SK-N-SH (cell line): ENCODE data around the gene COCH. TPM values are rescaled to one million over a fixed set of nuclear protein-coding genes. Genes with fewer than 3 reads are reported as not detected.

Experiments used
- CTCF ChIA-PET: fragments of 300-600, 350-600 bp; formaldehyde crosslinking; extraction: SDS; loops from one replicate; lab custom pipeline; 2021; lab: Yijun Ruan, JAX
- POLR2A ChIA-PET: fragments of 350-600 bp; sonication (Branson Sonifier 250); formaldehyde crosslinking; extraction: SDS; loops from one replicate; lab custom pipeline; 2020; ENCODE audit warnings: antibody characterized with exemption, inconsistent platforms; lab: Yijun Ruan, JAX
- DNase-seq: peaks from one replicate; pipeline ENCODE4 v3.0.0; 2012
- H2AFZ ChIP-seq: fragments of 200-600 bp; sonication (generic); 2 replicates; pipeline ENCODE4 v1.8.1; 2016; ENCODE audit warnings: antibody characterized with exemption, mild to moderate bottlenecking, low read depth
- H3F3A ChIP-seq: fragments of 200-600 bp; sonication (generic); replicated peaks from 2 replicates; pipeline ENCODE3; 2016; ENCODE audit warnings: antibody characterized with exemption, mild to moderate bottlenecking; ENCODE audit not compliant: insufficient read depth
- H3K27ac ChIP-seq, 2 experiments: fragments of 200-500 bp in 1 of 2; fragments of 200-600 bp in 1 of 2; sonication (Bioruptor generic) in 1 of 2; sonication (generic), shearing (Covaris generic) in 1 of 2; 2 replicates each; pipeline versions ENCODE4 v1.5.1 to v1.6.1; 2014 to 2016; ENCODE audit warnings: low read depth in 2 of 2, inconsistent platforms in 1 of 2, low read length in 1 of 2, mild to moderate bottlenecking in 1 of 2, mixed read lengths in 1 of 2
- H3K27me3 ChIP-seq: fragments of 200-600 bp; sonication (generic), shearing (Covaris generic); 2 replicates; pipeline ENCODE4 v1.6.1; 2016; ENCODE audit warnings: mixed run types; ENCODE audit not compliant: insufficient read depth
- H3K36me3 ChIP-seq, 2 experiments: fragments of 200-500 bp in 1 of 2; fragments of 200-600 bp in 1 of 2; sonication (Bioruptor generic) in 1 of 2; sonication (generic) in 1 of 2; replicated peaks in 1 of 2; 2 replicates each; pipeline versions ENCODE3 to v1.5.1; 2014 to 2016; ENCODE audit warnings: low read length in 1 of 2, mild to moderate bottlenecking in 1 of 2; ENCODE audit not compliant: insufficient read depth in 2 of 2, control insufficient read depth in 1 of 2
- H3K4me1 ChIP-seq, 2 experiments: fragments of 200-500 bp in 1 of 2; fragments of 200-600 bp in 1 of 2; sonication (Bioruptor generic) in 1 of 2; sonication (generic), shearing (Covaris generic) in 1 of 2; 2 replicates each; pipeline versions ENCODE4 v1.5.1 to v1.6.1; 2014 to 2016; ENCODE audit warnings: low read depth in 1 of 2, low read length in 1 of 2, mixed run types in 1 of 2; ENCODE audit not compliant: insufficient read depth in 2 of 2, control insufficient read depth in 1 of 2
- H3K4me2 ChIP-seq: fragments of 200-600 bp; sonication (generic), shearing (Covaris generic); 2 replicates; pipeline ENCODE4 v1.6.1; 2017; ENCODE audit warnings: mixed run types
- H3K4me3 ChIP-seq, 2 experiments: fragments of 200-500 bp in 1 of 2; fragments of 200-600 bp in 1 of 2; sonication (Bioruptor generic) in 1 of 2; sonication (generic), shearing (Covaris generic) in 1 of 2; 2 replicates each; pipeline versions ENCODE4 v1.5.1 to v1.8.1; 2014 to 2016; ENCODE audit warnings: low read depth in 2 of 2, inconsistent platforms in 1 of 2, low read length in 1 of 2, mild to moderate bottlenecking in 1 of 2, mixed read lengths in 1 of 2, moderate library complexity in 1 of 2
- H3K79me2 ChIP-seq: fragments of 200-600 bp; sonication (generic); 2 replicates; pipeline ENCODE4 v1.8.1; 2017; ENCODE audit warnings: mild to moderate bottlenecking; ENCODE audit not compliant: insufficient read depth
- H3K9ac ChIP-seq: fragments of 200-600 bp; sonication (generic); 2 replicates; pipeline ENCODE4 v1.6.1; 2017; ENCODE audit warnings: mixed run types
- H3K9me2 ChIP-seq: fragments of 200-600 bp; sonication (generic); 2 replicates; pipeline ENCODE4 v1.6.1; 2017; ENCODE audit warnings: mixed run types
- H3K9me3 ChIP-seq: fragments of 200-600 bp; sonication (generic); 2 replicates; pipeline ENCODE4 v1.6.1; 2017; ENCODE audit warnings: mixed run types, mild to moderate bottlenecking, moderate library complexity
- H4K20me1 ChIP-seq: fragments of 200-600 bp; sonication (generic); 2 replicates; pipeline ENCODE4 v1.6.1; 2017; ENCODE audit warnings: mild to moderate bottlenecking, mixed run types; ENCODE audit not compliant: insufficient read depth
- ELF1 ChIP-seq: IDR thresholded peaks from 2 replicates; pipeline ENCODE4 v1.4.0; 2012
- EZH2phosphoT487 ChIP-seq: fragments of 200-600 bp; sonication (generic); IDR thresholded peaks from 2 replicates; pipeline ENCODE4 v1.6.1; 2017; ENCODE audit warnings: low read depth, mixed run types, mild to moderate bottlenecking, antibody characterized with exemption, moderate library complexity, borderline replicate concordance
- FOSL2 ChIP-seq: IDR thresholded peaks from 2 replicates; pipeline ENCODE4 v1.4.0; 2012; ENCODE audit warnings: low read depth, mild to moderate bottlenecking, moderate library complexity, borderline replicate concordance
- FOXJ3 ChIP-seq: sonication (generic); formaldehyde crosslinking; IDR thresholded peaks from 2 replicates; pipeline ENCODE4 v1.5.1; 2020; ENCODE audit warnings: mild to moderate bottlenecking, missing genetic modification reagents
- FOXM1 ChIP-seq: IDR thresholded peaks from 2 replicates; pipeline ENCODE4 v1.4.0; 2012; ENCODE audit warnings: low read depth, mild to moderate bottlenecking
- GABPA ChIP-seq: IDR thresholded peaks from 2 replicates; pipeline ENCODE4 v1.4.0; 2012; ENCODE audit warnings: low read depth, mild to moderate bottlenecking
- GATA2 ChIP-seq: sonication (generic); formaldehyde crosslinking; IDR thresholded peaks from 2 replicates; pipeline ENCODE4 v1.5.0; 2020; ENCODE audit warnings: mild to moderate bottlenecking, missing genetic modification reagents
- JUND ChIP-seq: IDR thresholded peaks from 2 replicates; pipeline ENCODE4 v1.4.0; 2012
- MXI1 ChIP-seq: IDR thresholded peaks from 2 replicates; pipeline ENCODE4 v1.6.1; 2012; ENCODE audit warnings: mild to moderate bottlenecking, low read depth, low read length, improper control_type of control experiment
- NRF1 ChIP-seq: IDR thresholded peaks from 2 replicates; pipeline ENCODE4 v1.6.1; 2012; ENCODE audit warnings: low read depth, mild to moderate bottlenecking, low read length
- POLR2AphosphoS5 ChIP-seq: IDR thresholded peaks from 2 replicates; pipeline ENCODE4 v1.6.1; 2012; ENCODE audit warnings: low read depth, low read length
- RAD21 ChIP-seq: IDR thresholded peaks from 2 replicates; pipeline ENCODE4 v1.6.1; 2012; ENCODE audit warnings: mild to moderate bottlenecking, low read length
- RCOR1 ChIP-seq: fragments of 150-350 bp; IDR thresholded peaks from 2 replicates; pipeline ENCODE4 v1.6.1; 2017; ENCODE audit warnings: antibody characterized with exemption, low read length
- RFX5 ChIP-seq: IDR thresholded peaks from 2 replicates; pipeline ENCODE4 v1.6.1; 2012; ENCODE audit warnings: mild to moderate bottlenecking, improper control_type of control experiment, low read length
- RXRA ChIP-seq: IDR thresholded peaks from 2 replicates; pipeline ENCODE4 v1.4.0; 2012; ENCODE audit warnings: low read depth, mild to moderate bottlenecking, borderline replicate concordance
- SIN3A ChIP-seq: IDR thresholded peaks from 2 replicates; pipeline ENCODE4 v1.6.1; 2012; ENCODE audit warnings: low read depth, mild to moderate bottlenecking, low read length, moderate library complexity, borderline replicate concordance
- SMC3 ChIP-seq: IDR thresholded peaks from 2 replicates; pipeline ENCODE4 v1.6.1; 2012; ENCODE audit warnings: low read depth, low read length, improper control_type of control experiment
- USF2 ChIP-seq: fragments of 150-350 bp; IDR thresholded peaks from 2 replicates; pipeline ENCODE4 v1.6.1; 2017; ENCODE audit warnings: antibody characterized with exemption, low read length, low read depth, borderline replicate concordance
- ZBTB33 ChIP-seq: IDR thresholded peaks from 2 replicates; pipeline ENCODE4 v1.4.0; 2012; ENCODE audit warnings: low read depth, borderline replicate concordance
- WGBS: methylation state at CpG from one replicate; pipeline ENCODE4 v1.1.6; 2017; ENCODE audit warnings: low lambda C conversion rate; 5-methylcytosine and 5-hydroxymethylcytosine counted together
- polyA plus RNA-seq, 3 experiments: library from polyadenylated mRNA; depleted of rRNA; stranded (reverse); fragments of >200 nt; gene quantifications; 2 replicates each; pipeline ENCODE4 v1.2.3, GENCODE V29; 2012
- TF ChIP-seq, protein P1 (sequence below): fragments of 200-600 bp; sonication (generic); IDR thresholded peaks from 2 replicates; pipeline ENCODE4 v1.6.1; 2017; ENCODE audit warnings: antibody characterized with exemption, mild to moderate bottlenecking, moderate library complexity

COCH gene
- polyA plus RNA-seq, 1 of the 3 experiments (the other 2 are of a cell fraction) = 9.3 TPM

- Histone ChIP-seq H3K4me2 (no peak overlapping the region), H3K9ac (no peak overlapping the region), H3K9me3 (no peaks in the 10 kb centered on the region), H3F3A (no peaks in the 10 kb centered on the region), H3K79me2 (no peaks in the 10 kb centered on the region), H3K4me3 (no peak overlapping the region), H4K20me1 (no peaks in the 10 kb centered on the region), H3K4me1 (no peaks in the 10 kb centered on the region), H3K36me3 (no peaks in the 10 kb centered on the region), H3K27ac (no peak overlapping the region), H2AFZ (no peak overlapping the region), H3K27me3 (no peaks in the 10 kb centered on the region), H3K9me2 (no peaks in the 10 kb centered on the region)
- 50% methylated on average over 6 of the region's 6 CpGs for WGBS
- ChIA-PET CTCF (interaction anchor here (0.9 kb wide), 1 partner anchor 17 kb away, joined by 3 read pairs; no protein-coding TSS in a partner anchor), POLR2A (no interaction called here)
- DNase-seq = no peak
- no peak for TF ChIP-seq USF2
- no peak for TF ChIP-seq GABPA
- TF ChIP-seq RCOR1 = no peak
- TF ChIP-seq RFX5 = no peak
- no peak for TF ChIP-seq SIN3A
- no peak for TF ChIP-seq ELF1
- no peak for TF ChIP-seq FOXM1
- TF ChIP-seq ZBTB33 = no peak
- no peak for TF ChIP-seq RAD21
- TF ChIP-seq FOXJ3 = no peak
- no peak for TF ChIP-seq MXI1
- no peak for TF ChIP-seq NRF1
These were observed 18.9 kb upstream of the COCH start for GRCh38 chr14:30855345-30856037.

DNA sequence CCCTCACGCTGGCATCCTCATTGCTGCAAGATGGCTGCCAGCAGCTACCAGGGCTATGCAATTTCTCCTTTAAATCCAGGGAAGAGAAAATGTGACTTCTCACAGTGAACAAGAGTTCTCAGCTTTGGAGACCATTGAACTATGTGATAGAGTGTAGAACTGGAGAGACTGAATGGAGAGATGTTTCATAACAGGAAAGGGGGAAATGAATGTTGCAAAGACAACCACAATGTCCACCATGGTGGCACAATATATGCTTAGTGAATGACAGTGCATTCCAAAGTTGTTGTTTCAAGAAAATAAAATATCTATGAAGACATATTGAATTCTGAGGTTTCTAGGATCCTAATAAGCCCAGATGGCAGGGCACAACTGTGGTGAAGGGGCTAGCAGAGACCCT, 13.2 kb upstream of the COCH start:
- Histone ChIP-seq H3K9ac (no peak overlapping the region), H3K4me1 (no peaks in the 10 kb centered on the region), H3K9me3 (no peaks in the 10 kb centered on the region), H3K36me3 (no peaks in the 10 kb centered on the region), H3K9me2 (no peaks in the 10 kb centered on the region), H3K27ac (no peak overlapping the region), H3K79me2 (no peaks in the 10 kb centered on the region), H4K20me1 (no peaks in the 10 kb centered on the region), H3K27me3 (peaks cover 3% of the 10 kb centered on the region; the same call in 1 of the 2 replicates), H3K4me2 (no peak overlapping the region), H2AFZ (no peak overlapping the region), H3F3A (no peaks in the 10 kb centered on the region), H3K4me3 (no peak overlapping the region)
- no peak for DNase-seq
- CTCF ChIA-PET = no interaction called here
- POLR2A ChIA-PET = no interaction called here
- 33% methylated on average over 1 of the region's 1 CpG for WGBS
- TF ChIP-seq ZBTB33 (no peak), SIN3A (no peak), EZH2phosphoT487 (no peak), FOXJ3 (no peak), RXRA (no peak), JUND (no peak), USF2 (no peak), RAD21 (no peak), SMC3 (no peak), GATA2 (CRISPR knock-in tag) (no peak), POLR2AphosphoS5 (no peak), ELF1 (no peak), FOSL2 (no peak), RFX5 (no peak)
- TF ChIP-seq, protein P1, sequence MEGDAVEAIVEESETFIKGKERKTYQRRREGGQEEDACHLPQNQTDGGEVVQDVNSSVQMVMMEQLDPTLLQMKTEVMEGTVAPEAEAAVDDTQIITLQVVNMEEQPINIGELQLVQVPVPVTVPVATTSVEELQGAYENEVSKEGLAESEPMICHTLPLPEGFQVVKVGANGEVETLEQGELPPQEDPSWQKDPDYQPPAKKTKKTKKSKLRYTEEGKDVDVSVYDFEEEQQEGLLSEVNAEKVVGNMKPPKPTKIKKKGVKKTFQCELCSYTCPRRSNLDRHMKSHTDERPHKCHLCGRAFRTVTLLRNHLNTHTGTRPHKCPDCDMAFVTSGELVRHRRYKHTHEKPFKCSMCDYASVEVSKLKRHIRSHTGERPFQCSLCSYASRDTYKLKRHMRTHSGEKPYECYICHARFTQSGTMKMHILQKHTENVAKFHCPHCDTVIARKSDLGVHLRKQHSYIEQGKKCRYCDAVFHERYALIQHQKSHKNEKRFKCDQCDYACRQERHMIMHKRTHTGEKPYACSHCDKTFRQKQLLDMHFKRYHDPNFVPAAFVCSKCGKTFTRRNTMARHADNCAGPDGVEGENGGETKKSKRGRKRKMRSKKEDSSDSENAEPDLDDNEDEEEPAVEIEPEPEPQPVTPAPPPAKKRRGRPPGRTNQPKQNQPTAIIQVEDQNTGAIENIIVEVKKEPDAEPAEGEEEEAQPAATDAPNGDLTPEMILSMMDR = no peak
